SK-N-SH (cell line): ENCODE measurements around the gene MGRN1. TPM values are rescaled to one million over a fixed set of nuclear protein-coding genes. Genes with fewer than 3 reads are reported as not detected.

Experiments
- CTCF ChIA-PET: fragments of 300-600, 350-600 bp; formaldehyde crosslinking; extraction: SDS; loops from one replicate; lab custom pipeline; 2021; lab: Yijun Ruan, JAX
- POLR2A ChIA-PET: fragments of 350-600 bp; sonication (Branson Sonifier 250); formaldehyde crosslinking; extraction: SDS; loops from one replicate; lab custom pipeline; 2020; ENCODE audit warnings: antibody characterized with exemption, inconsistent platforms; lab: Yijun Ruan, JAX
- DNase-seq: peaks from one replicate; pipeline ENCODE4 v3.0.0; 2012
- H2AFZ ChIP-seq: fragments of 200-600 bp; sonication (generic); 2 replicates; pipeline ENCODE4 v1.8.1; 2016; ENCODE audit warnings: antibody characterized with exemption, mild to moderate bottlenecking, low read depth
- H3F3A ChIP-seq: fragments of 200-600 bp; sonication (generic); replicated peaks from 2 replicates; pipeline ENCODE3; 2016; ENCODE audit warnings: antibody characterized with exemption, mild to moderate bottlenecking; ENCODE audit not compliant: insufficient read depth
- H3K27ac ChIP-seq, 2 experiments: fragments of 200-500 bp in 1 of 2; fragments of 200-600 bp in 1 of 2; sonication (Bioruptor generic) in 1 of 2; sonication (generic), shearing (Covaris generic) in 1 of 2; 2 replicates each; pipeline versions ENCODE4 v1.5.1 to v1.6.1; 2014 to 2016; ENCODE audit warnings: low read depth in 2 of 2, inconsistent platforms in 1 of 2, low read length in 1 of 2, mild to moderate bottlenecking in 1 of 2, mixed read lengths in 1 of 2
- H3K27me3 ChIP-seq: fragments of 200-600 bp; sonication (generic), shearing (Covaris generic); 2 replicates; pipeline ENCODE4 v1.6.1; 2016; ENCODE audit warnings: mixed run types; ENCODE audit not compliant: insufficient read depth
- H3K36me3 ChIP-seq, 2 experiments: fragments of 200-500 bp in 1 of 2; fragments of 200-600 bp in 1 of 2; sonication (Bioruptor generic) in 1 of 2; sonication (generic) in 1 of 2; replicated peaks in 1 of 2; 2 replicates each; pipeline versions ENCODE3 to v1.5.1; 2014 to 2016; ENCODE audit warnings: low read length in 1 of 2, mild to moderate bottlenecking in 1 of 2; ENCODE audit not compliant: insufficient read depth in 2 of 2, control insufficient read depth in 1 of 2
- H3K4me1 ChIP-seq, 2 experiments: fragments of 200-500 bp in 1 of 2; fragments of 200-600 bp in 1 of 2; sonication (Bioruptor generic) in 1 of 2; sonication (generic), shearing (Covaris generic) in 1 of 2; 2 replicates each; pipeline versions ENCODE4 v1.5.1 to v1.6.1; 2014 to 2016; ENCODE audit warnings: low read depth in 1 of 2, low read length in 1 of 2, mixed run types in 1 of 2; ENCODE audit not compliant: insufficient read depth in 2 of 2, control insufficient read depth in 1 of 2
- H3K4me2 ChIP-seq: fragments of 200-600 bp; sonication (generic), shearing (Covaris generic); 2 replicates; pipeline ENCODE4 v1.6.1; 2017; ENCODE audit warnings: mixed run types
- H3K4me3 ChIP-seq, 2 experiments: fragments of 200-500 bp in 1 of 2; fragments of 200-600 bp in 1 of 2; sonication (Bioruptor generic) in 1 of 2; sonication (generic), shearing (Covaris generic) in 1 of 2; 2 replicates each; pipeline versions ENCODE4 v1.5.1 to v1.8.1; 2014 to 2016; ENCODE audit warnings: low read depth in 2 of 2, inconsistent platforms in 1 of 2, low read length in 1 of 2, mild to moderate bottlenecking in 1 of 2, mixed read lengths in 1 of 2, moderate library complexity in 1 of 2
- H3K79me2 ChIP-seq: fragments of 200-600 bp; sonication (generic); 2 replicates; pipeline ENCODE4 v1.8.1; 2017; ENCODE audit warnings: mild to moderate bottlenecking; ENCODE audit not compliant: insufficient read depth
- H3K9ac ChIP-seq: fragments of 200-600 bp; sonication (generic); 2 replicates; pipeline ENCODE4 v1.6.1; 2017; ENCODE audit warnings: mixed run types
- H3K9me2 ChIP-seq: fragments of 200-600 bp; sonication (generic); 2 replicates; pipeline ENCODE4 v1.6.1; 2017; ENCODE audit warnings: mixed run types
- H3K9me3 ChIP-seq: fragments of 200-600 bp; sonication (generic); 2 replicates; pipeline ENCODE4 v1.6.1; 2017; ENCODE audit warnings: mixed run types, mild to moderate bottlenecking, moderate library complexity
- H4K20me1 ChIP-seq: fragments of 200-600 bp; sonication (generic); 2 replicates; pipeline ENCODE4 v1.6.1; 2017; ENCODE audit warnings: mild to moderate bottlenecking, mixed run types; ENCODE audit not compliant: insufficient read depth
- CTCF ChIP-seq: fragments of 200-600 bp; sonication (generic); IDR thresholded peaks from 2 replicates; pipeline ENCODE4 v1.6.1; 2017; ENCODE audit warnings: antibody characterized with exemption, mild to moderate bottlenecking, moderate library complexity
- ELF1 ChIP-seq: IDR thresholded peaks from 2 replicates; pipeline ENCODE4 v1.4.0; 2012
- EP300 ChIP-seq, 2 experiments: IDR thresholded peaks; 2 replicates each; pipeline versions ENCODE4 v1.4.0 to v1.6.1; 2012; ENCODE audit warnings: borderline replicate concordance in 1 of 2, low read depth in 1 of 2, low read length in 1 of 2
- EZH2phosphoT487 ChIP-seq: fragments of 200-600 bp; sonication (generic); IDR thresholded peaks from 2 replicates; pipeline ENCODE4 v1.6.1; 2017; ENCODE audit warnings: low read depth, mixed run types, mild to moderate bottlenecking, antibody characterized with exemption, moderate library complexity, borderline replicate concordance
- FOXJ3 ChIP-seq: sonication (generic); formaldehyde crosslinking; IDR thresholded peaks from 2 replicates; pipeline ENCODE4 v1.5.1; 2020; ENCODE audit warnings: mild to moderate bottlenecking, missing genetic modification reagents
- FOXM1 ChIP-seq: IDR thresholded peaks from 2 replicates; pipeline ENCODE4 v1.4.0; 2012; ENCODE audit warnings: low read depth, mild to moderate bottlenecking
- GABPA ChIP-seq: IDR thresholded peaks from 2 replicates; pipeline ENCODE4 v1.4.0; 2012; ENCODE audit warnings: low read depth, mild to moderate bottlenecking
- GATA2 ChIP-seq: sonication (generic); formaldehyde crosslinking; IDR thresholded peaks from 2 replicates; pipeline ENCODE4 v1.5.0; 2020; ENCODE audit warnings: mild to moderate bottlenecking, missing genetic modification reagents
- IRF3 ChIP-seq: fragments of 150-350 bp; IDR thresholded peaks from 2 replicates; pipeline ENCODE4 v1.6.1; 2016; ENCODE audit warnings: mild to moderate bottlenecking, low read depth, low read length
- MEF2A ChIP-seq: IDR thresholded peaks from 2 replicates; pipeline ENCODE4 v1.4.0; 2012; ENCODE audit warnings: low read depth, borderline replicate concordance
- MXI1 ChIP-seq: IDR thresholded peaks from 2 replicates; pipeline ENCODE4 v1.6.1; 2012; ENCODE audit warnings: mild to moderate bottlenecking, low read depth, low read length, improper control_type of control experiment
- NRF1 ChIP-seq: IDR thresholded peaks from 2 replicates; pipeline ENCODE4 v1.6.1; 2012; ENCODE audit warnings: low read depth, mild to moderate bottlenecking, low read length
- RAD21 ChIP-seq: IDR thresholded peaks from 2 replicates; pipeline ENCODE4 v1.6.1; 2012; ENCODE audit warnings: mild to moderate bottlenecking, low read length
- REST ChIP-seq: IDR thresholded peaks from 2 replicates; pipeline ENCODE4 v1.6.1; 2012; ENCODE audit warnings: mild to moderate bottlenecking, low read depth, low read length, moderate library complexity
- RFX5 ChIP-seq: IDR thresholded peaks from 2 replicates; pipeline ENCODE4 v1.6.1; 2012; ENCODE audit warnings: mild to moderate bottlenecking, improper control_type of control experiment, low read length
- RXRA ChIP-seq: IDR thresholded peaks from 2 replicates; pipeline ENCODE4 v1.4.0; 2012; ENCODE audit warnings: low read depth, mild to moderate bottlenecking, borderline replicate concordance
- SIN3A ChIP-seq: IDR thresholded peaks from 2 replicates; pipeline ENCODE4 v1.6.1; 2012; ENCODE audit warnings: low read depth, mild to moderate bottlenecking, low read length, moderate library complexity, borderline replicate concordance
- TAF1 ChIP-seq: IDR thresholded peaks from 2 replicates; pipeline ENCODE4 v1.6.1; 2012; ENCODE audit warnings: low read depth, mild to moderate bottlenecking, low read length, moderate library complexity, borderline replicate concordance
- TCF12 ChIP-seq: IDR thresholded peaks from 2 replicates; pipeline ENCODE4 v1.4.0; 2012
- USF1 ChIP-seq: IDR thresholded peaks from 2 replicates; pipeline ENCODE4 v1.4.0; 2012; ENCODE audit warnings: low read depth, borderline replicate concordance
- YY1 ChIP-seq: IDR thresholded peaks from 2 replicates; pipeline ENCODE4 v1.4.0; 2012; ENCODE audit warnings: low read depth, mild to moderate bottlenecking
- WGBS: methylation state at CpG from one replicate; pipeline ENCODE4 v1.1.6; 2017; ENCODE audit warnings: low lambda C conversion rate; 5-methylcytosine and 5-hydroxymethylcytosine counted together
- polyA plus RNA-seq, 3 experiments: library from polyadenylated mRNA; depleted of rRNA; stranded (reverse); fragments of >200 nt; gene quantifications; 2 replicates each; pipeline ENCODE4 v1.2.3, GENCODE V29; 2012

MGRN1 gene
- polyA plus RNA-seq, 1 of the 3 experiments (the other 2 are of a cell fraction) = 13.3 TPM

DNA sequence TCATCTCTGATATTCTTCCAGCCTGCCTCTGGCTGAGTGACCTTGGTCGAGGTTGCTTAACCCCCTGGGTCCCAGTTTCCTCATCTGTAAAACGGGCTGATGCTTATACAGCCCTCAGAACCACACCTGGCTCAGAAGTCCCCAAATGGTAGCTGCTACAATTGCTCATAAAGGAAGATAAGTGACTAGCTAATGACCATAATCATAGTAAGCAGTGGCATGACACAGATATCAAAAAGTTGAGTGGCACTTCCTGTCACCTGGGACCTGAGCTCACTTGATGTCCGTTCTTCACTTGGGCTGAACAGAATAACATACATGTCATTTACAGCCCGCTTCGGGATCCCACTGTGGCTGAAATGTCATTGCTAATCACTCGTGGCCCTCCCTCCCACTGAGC lies 1.8 kb downstream of the MGRN1 start:
- TF ChIP-seq FOXJ3 = no peak
- no peak for TF ChIP-seq EZH2phosphoT487
- no peak for TF ChIP-seq NRF1
- TF ChIP-seq MEF2A = no peak
- no peak for TF ChIP-seq SIN3A
- TF ChIP-seq IRF3 = no peak
- no peak for TF ChIP-seq RFX5
- no peak for TF ChIP-seq GABPA
- no peak for TF ChIP-seq RXRA
- no peak for TF ChIP-seq MXI1
- H3K4me2 ChIP-seq = peak overlapping the region; percentile 96
- peaks cover 0 to 14% of the 10 kb centered on the region in 2 experiments; a peak in 1 of 4 replicates for H3K4me1 ChIP-seq
- H3K9me3 ChIP-seq = 0 out of 2 replicates have a peak, but pooled peaks cover 4% of the 10 kb centered on the region
- H3F3A ChIP-seq = no peaks in the 10 kb centered on the region
- H3K36me3 ChIP-seq = no peaks in the 10 kb centered on the region
- no peaks in the 10 kb centered on the region for H3K9me2 ChIP-seq
- no peaks in the 10 kb centered on the region for H3K27me3 ChIP-seq
- DNase-seq = no peak
- H3K4me3 ChIP-seq = peak overlapping the region; percentile 78
- peaks cover 68% of the 10 kb centered on the region for H3K79me2 ChIP-seq
- peaks cover 34% of the 10 kb centered on the region for H4K20me1 ChIP-seq
- H3K27ac ChIP-seq = peak overlapping the region in 1 of 2 experiments; percentile 68; a peak in 1 of 4 replicates
- ChIA-PET POLR2A (no interaction called here), CTCF (interaction anchor here (1.2 to 3.7 kb wide), 2 partner anchors 24 to 122 kb away, joined by 3 to 16 read pairs; no protein-coding TSS in a partner anchor)
- peak overlapping the region; percentile 98 for H3K9ac ChIP-seq
- 55% methylated on average over 5 of the region's 6 CpGs for WGBS
- H2AFZ ChIP-seq = no peak overlapping the region

DNA sequence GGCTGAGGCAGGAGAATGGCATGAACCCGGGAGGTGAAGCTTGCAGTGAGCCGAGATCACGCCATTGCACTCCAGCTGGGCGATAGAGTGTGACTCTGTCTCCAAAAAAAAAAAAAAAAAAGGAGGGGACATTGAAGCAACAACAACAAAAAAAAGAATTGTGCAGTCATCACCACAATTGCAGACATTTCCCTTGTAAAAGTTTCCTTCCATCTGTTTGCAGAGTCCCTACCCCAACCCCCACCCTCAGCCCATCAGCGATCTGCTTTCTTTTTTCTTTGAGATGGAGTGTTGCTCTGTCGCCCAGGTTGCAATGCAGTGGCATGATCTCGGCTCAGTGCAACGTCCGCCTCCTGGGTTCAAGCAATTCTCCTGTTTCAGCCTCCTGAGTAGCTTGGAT lies 3.7 kb downstream of the MGRN1 start:
- H3K9ac ChIP-seq = no peak overlapping the region
- H3K4me1 ChIP-seq = peaks cover 0 to 14% of the 10 kb centered on the region in 2 experiments; a peak in 1 of 4 replicates
- no peak overlapping the region for H3K4me3 ChIP-seq
- H3K27ac ChIP-seq = no peak overlapping the region
- no peak overlapping the region for H3K4me2 ChIP-seq
- WGBS = 96% methylated on average over 9 of the region's 9 CpGs
- H2AFZ ChIP-seq = no peak overlapping the region
- H3K9me3 ChIP-seq = 0 out of 2 replicates have a peak, but pooled peaks cover 7% of the 10 kb centered on the region
- no peak for DNase-seq
- CTCF ChIA-PET = no interaction called here
- TF ChIP-seq ELF1 (no peak), EZH2phosphoT487 (no peak), MXI1 (no peak), REST (no peak), YY1 (no peak), CTCF (no peak), TAF1 (no peak), USF1 (no peak), RAD21 (no peak), TCF12 (no peak), GATA2 (CRISPR knock-in tag) (no peak), FOXM1 (no peak), RXRA (no peak), EP300 (IDR thresholded peaks at IDR 0.05; ENCODE audit: borderline replicate concordance in 1 of 2, low read depth in 1 of 2, low read length in 1 of 2) (no peak)
- TF ChIP-seq, all 33 proteins: peak for 0
- POLR2A ChIA-PET = no interaction called here
- no peaks in the 10 kb centered on the region for H3F3A ChIP-seq
- peaks cover 49% of the 10 kb centered on the region for H4K20me1 ChIP-seq
- no peaks in the 10 kb centered on the region for H3K9me2 ChIP-seq
- H3K36me3 ChIP-seq = no peaks in the 10 kb centered on the region
- peaks cover 86% of the 10 kb centered on the region for H3K79me2 ChIP-seq
- no peaks in the 10 kb centered on the region for H3K27me3 ChIP-seq
